Measurements from ENCODE around the gene PRAME. TPM values are rescaled to one million over a fixed set of nuclear protein-coding genes. Genes with fewer than 3 reads are reported as not detected.

Gene PRAME
- total and polyA plus RNA-seq, 10 donors = 0.04 to 0.24 (median 0.12) TPM; not detected in 6

DNA sequence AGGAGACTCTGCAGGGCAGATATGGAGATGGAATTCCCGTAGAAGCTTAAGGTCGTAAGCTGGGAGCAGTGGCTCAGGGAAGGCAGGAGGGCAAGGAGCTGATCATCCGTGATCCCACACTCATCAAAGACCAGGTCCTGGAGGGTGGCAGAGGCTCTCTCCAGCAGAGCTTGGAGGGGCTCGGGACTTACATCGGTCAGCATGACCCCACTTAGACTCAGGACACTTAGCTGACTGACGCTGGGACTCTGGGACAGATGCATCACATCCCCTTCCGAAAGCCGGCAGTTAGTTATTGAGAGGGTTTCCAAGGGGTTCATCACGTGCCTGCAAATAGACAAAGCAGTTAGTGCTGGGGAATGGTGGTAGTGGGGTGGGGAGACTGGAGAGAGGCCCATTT, 10.7 kb downstream of the PRAME start:
- Histone ChIP-seq H3K36me3 (no peaks in the 10 kb centered on the region), H3K27me3 (replicated peaks in 1 of 7) (peaks cover 0 to 3% (median 0%) of the 10 kb centered on the region in 7 donors), H3K9me3 (no peaks in the 10 kb centered on the region), H3K4me3 (no peak overlapping the region), H3K27ac (no peak overlapping the region), H3K4me1 (no peaks in the 10 kb centered on the region)
- TF ChIP-seq POLR2A (IDR thresholded peaks at IDR 0.05) (no peak), POLR2AphosphoS5 (IDR thresholded peaks at IDR 0.05) (no peak)
- TF ChIP-seq, protein P1, sequence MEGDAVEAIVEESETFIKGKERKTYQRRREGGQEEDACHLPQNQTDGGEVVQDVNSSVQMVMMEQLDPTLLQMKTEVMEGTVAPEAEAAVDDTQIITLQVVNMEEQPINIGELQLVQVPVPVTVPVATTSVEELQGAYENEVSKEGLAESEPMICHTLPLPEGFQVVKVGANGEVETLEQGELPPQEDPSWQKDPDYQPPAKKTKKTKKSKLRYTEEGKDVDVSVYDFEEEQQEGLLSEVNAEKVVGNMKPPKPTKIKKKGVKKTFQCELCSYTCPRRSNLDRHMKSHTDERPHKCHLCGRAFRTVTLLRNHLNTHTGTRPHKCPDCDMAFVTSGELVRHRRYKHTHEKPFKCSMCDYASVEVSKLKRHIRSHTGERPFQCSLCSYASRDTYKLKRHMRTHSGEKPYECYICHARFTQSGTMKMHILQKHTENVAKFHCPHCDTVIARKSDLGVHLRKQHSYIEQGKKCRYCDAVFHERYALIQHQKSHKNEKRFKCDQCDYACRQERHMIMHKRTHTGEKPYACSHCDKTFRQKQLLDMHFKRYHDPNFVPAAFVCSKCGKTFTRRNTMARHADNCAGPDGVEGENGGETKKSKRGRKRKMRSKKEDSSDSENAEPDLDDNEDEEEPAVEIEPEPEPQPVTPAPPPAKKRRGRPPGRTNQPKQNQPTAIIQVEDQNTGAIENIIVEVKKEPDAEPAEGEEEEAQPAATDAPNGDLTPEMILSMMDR (IDR thresholded peaks at IDR 0.05 in 8 of 11, conservative IDR thresholded peaks at IDR 0.05 in 3 of 11) = no peak
- DNase-seq = no peak
- 71 to 83% (median 78%) methylated on average over 8 to 9 of the region's 9 CpGs for WGBS, 5 donors
- intact Hi-C loops (cut with DNase I; ENCODE audit: low total_unique reads) = no loop called here

DNA sequence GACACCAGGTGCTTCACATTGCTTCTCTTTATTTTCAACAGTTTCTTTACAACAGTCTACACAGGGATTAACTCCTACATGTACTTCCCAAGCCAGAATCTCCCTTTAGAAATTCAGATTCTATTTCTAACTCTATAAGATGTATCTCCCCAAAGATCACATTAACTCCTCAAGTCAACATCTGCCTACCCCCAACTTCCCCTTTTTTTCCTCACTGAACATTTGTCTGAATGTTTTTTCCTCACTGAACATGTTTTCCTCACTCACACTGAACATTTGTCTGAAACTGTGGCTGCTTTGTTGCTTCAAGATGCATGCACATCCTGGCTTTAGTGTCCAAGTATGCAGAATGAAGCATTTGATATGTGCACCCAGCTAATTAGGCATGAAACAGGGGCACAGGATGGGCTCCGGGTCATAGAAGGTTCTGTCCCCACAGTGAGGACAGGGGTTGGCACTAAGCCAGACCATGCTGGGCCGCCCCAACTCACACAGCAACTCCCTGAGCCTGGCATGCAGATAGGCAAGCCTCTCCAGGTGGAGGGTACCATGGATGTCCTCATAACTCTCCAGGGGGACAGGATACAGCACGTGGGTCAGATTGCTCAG, 11.3 kb downstream of the PRAME start:
- 27 to 47% (median 36%) methylated on average over 3 of the region's 3 CpGs for WGBS, 5 donors
- DNase-seq = no peak
- no peaks in the 10 kb centered on the region for H3K9me3 ChIP-seq
- peaks cover 0 to 3% (median 0%) of the 10 kb centered on the region in 7 donors for H3K27me3 ChIP-seq (replicated peaks in 1 of 7)
- TF ChIP-seq POLR2A (IDR thresholded peaks at IDR 0.05) (no peak), POLR2AphosphoS5 (IDR thresholded peaks at IDR 0.05) (no peak)
- TF ChIP-seq, protein P1 (IDR thresholded peaks at IDR 0.05 in 8 of 11, conservative IDR thresholded peaks at IDR 0.05 in 3 of 11) = no peak
- H3K4me3 ChIP-seq = no peak overlapping the region
- H3K4me1 ChIP-seq = no peaks in the 10 kb centered on the region
- intact Hi-C loops (cut with DNase I; ENCODE audit: low total_unique reads) = no loop called here
- no peaks in the 10 kb centered on the region for H3K36me3 ChIP-seq
- H3K27ac ChIP-seq = no peak overlapping the region

DNA sequence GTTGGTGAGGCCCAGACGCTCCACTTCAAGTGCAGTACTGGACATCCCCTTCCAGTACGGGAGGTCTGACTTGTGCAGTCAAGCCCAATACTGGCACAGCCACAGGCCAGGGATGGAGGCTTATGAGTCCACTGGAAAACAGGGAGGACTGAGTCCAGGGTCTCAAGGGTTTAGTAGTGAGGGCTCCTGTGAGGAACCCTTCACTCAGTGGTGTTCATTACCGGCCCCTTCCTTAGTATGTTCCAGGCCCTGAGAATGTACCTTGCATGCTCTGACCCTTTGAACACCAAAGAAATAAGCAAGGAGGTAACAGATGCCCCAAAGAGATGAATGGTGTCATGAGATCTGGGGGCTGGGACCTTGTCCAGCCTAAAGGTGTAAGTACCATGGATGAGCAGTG, 11.8 kb downstream of the PRAME start:
- intact Hi-C loops (cut with DNase I; ENCODE audit: low total_unique reads) = no loop called here
- H3K27ac ChIP-seq = no peak overlapping the region
- H3K4me3 ChIP-seq = no peak overlapping the region
- no peaks in the 10 kb centered on the region for H3K4me1 ChIP-seq
- no peak for DNase-seq
- no peaks in the 10 kb centered on the region for H3K9me3 ChIP-seq
- no peaks in the 10 kb centered on the region for H3K36me3 ChIP-seq
- TF ChIP-seq POLR2A (IDR thresholded peaks at IDR 0.05) = no peak
- TF ChIP-seq POLR2AphosphoS5 (IDR thresholded peaks at IDR 0.05) = no peak
- TF ChIP-seq, protein P1 (IDR thresholded peaks at IDR 0.05 in 8 of 11, conservative IDR thresholded peaks at IDR 0.05 in 3 of 11) = no peak
- 75 to 90% (median 88%) methylated on average over 3 of the region's 3 CpGs for WGBS, 5 donors
- H3K27me3 ChIP-seq (replicated peaks in 1 of 7) = peaks cover 0 to 3% (median 0%) of the 10 kb centered on the region in 7 donors

DNA sequence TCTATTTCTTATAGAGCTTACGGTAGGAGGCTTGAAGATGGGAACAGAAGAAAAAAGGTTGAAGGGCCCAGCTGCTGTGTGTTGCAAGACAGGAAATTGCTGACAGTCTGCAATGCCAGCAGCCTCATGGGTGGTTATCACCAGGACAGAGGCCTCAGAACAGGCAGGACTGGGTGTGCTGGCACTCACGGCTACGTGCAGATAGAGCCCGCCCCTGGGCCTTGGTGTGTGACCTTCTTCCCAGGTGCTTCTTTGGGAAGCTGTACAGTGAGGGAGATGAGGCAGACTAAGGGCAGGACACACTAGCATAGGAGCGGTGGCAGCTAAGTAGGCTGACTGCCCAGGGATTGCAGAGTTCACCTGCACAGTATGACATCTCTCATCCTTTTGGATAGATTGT, 12.6 kb downstream of the PRAME start:
- DNase-seq = no peak
- Histone ChIP-seq H3K27ac (no peak overlapping the region), H3K36me3 (no peaks in the 10 kb centered on the region), H3K4me1 (no peaks in the 10 kb centered on the region), H3K9me3 (no peaks in the 10 kb centered on the region), H3K27me3 (replicated peaks in 1 of 7) (peaks cover 0 to 3% (median 0%) of the 10 kb centered on the region in 7 donors), H3K4me3 (no peak overlapping the region)
- TF ChIP-seq POLR2AphosphoS5 (IDR thresholded peaks at IDR 0.05) (no peak), POLR2A (IDR thresholded peaks at IDR 0.05) (no peak)
- TF ChIP-seq, protein P1 (IDR thresholded peaks at IDR 0.05 in 8 of 11, conservative IDR thresholded peaks at IDR 0.05 in 3 of 11) = no peak
- WGBS, 5 donors = 33 to 46% (median 39%) methylated on average over 5 of the region's 5 CpGs
- intact Hi-C loops (cut with DNase I; ENCODE audit: low total_unique reads) = no loop called here
